GM21619 (cell line): Measurements from ENCODE around the gene PDGFA.
"Not testable (repeated sequence)": the region's sequence is repeated elsewhere in the genome, so short reads cannot be mapped to it uniquely, and the experiment has no call there.

Source experiments
- ATAC-seq: cut with Tn5 transposase; IDR thresholded peaks from one replicate; pipeline ENCODE4 v1.9.1; 2021; ENCODE audit not compliant: unreplicated experiment

Gene PDGFA

DNA sequence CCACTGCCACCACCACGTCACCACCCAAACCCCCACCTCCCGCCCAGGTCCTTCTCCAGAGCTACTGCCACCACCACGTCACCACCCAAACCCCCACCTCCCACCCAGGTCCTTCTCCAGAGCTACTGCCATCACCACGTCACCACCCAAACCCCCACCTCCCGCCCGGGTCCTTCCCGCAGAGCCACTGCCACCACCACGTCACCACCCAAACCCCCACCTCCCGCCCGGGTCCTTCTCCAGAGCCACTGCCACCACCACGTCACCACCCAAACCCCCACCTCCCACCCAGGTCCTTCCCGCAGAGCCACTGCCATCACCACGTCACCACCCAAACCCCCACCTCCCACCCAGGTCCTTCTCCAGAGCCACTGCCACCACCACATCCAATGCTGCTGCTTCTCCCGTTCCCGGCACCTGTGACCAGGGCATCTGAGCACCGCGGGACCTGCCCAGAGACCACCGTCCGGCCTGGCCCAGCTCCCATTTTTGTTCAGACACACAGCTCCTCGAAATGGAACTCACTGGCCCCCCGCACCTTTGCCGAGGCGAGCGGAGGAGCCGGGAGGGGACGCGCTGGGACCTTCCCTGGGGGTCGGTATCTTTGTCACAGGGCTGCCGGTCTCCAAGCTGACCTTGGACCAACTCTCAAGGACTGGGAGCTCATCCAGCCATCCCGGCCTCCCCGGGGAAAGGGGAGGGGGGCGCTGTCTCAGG is 32.7 kb upstream of the PDGFA start:
- not testable (repeated sequence) for ATAC-seq

DNA sequence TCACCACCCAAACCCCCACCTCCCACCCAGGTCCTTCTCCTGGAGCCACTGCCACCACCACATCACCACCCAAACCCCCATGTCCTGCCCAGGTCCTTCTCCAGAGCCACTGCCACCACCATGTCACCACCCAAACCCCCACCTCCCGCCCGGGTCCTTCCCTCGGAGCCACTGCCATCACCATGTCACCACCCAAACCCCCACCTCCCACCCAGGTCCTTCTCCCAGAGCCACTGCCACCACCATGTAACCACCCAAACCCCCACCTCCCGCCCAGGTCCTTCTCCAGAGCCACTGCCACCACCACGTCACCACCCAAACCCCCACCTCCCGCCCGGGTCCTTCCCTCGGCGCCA is 31.9 kb upstream of the PDGFA start:
- ATAC-seq, result not testable (repeated sequence)

DNA sequence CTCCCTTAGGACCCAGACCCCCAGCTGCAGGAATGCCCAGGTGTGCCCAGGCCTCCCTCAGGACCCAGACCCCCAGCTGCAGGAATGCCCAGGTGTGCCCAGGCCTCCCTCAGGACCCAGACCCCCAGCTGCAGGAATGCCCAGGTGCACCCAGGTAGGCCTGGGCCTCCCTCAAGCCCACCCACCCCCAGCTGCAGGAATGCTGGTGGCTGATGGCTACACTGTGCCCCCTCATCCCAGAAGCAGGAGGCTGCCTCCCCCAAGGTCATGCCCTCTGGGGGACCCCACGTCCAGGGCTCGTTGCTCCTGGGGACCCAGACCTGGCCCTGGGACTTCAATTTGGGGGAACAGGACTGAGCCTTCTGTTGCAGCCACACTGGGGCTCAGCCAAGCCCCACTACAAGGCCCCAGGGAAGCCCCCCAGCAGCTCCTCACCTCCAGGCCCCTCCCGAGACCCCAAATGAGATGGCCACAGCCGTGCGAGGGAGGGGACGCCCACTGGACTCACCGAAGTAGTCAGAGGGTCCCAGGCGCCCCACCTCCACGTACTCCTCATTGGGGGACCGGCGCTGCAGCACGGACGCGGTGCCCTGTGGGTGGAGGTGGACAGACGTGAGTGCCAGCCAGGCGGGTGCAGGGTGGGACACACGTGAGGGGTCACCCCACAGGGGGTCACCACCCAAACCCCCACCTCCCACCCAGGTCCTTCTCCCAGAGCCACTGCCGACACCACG is 31.4 kb upstream of the PDGFA start:
- no peak for ATAC-seq

DNA sequence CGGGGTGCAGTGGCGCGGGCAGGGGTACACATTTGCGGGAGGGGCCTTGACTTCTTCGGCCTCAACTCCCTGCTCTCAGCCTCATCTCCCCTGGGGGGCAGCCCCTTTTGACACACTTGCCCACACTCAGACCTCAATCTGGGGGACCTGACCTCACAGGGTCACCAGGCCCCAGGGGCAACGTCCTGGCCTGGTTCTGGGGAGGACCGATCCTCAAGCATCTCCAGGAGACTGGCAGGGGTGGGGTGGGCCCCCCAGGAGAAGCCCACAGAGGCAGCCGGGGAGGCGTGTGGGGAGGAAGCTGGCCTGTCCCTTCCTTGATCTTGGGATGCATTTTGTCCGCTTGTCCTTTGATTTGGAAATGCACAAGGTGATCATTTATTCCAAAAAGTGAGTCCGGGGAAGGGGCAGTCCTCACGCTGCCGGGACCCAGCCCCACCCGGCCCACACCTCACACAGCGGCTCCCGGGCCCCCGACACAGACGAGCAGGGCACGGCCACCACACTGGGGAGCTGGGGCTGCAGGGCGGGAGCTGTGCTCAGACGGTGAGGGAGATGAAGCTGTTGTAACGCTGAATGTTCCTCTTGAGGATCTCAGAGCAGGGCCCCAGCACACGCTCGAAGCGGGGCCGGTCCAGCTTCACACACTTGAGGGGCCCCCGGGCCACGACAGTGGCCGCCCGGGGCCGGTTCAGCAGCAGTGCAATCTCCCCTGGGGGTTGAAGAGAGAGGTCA is 30.4 kb upstream of the PDGFA start:
- no peak for ATAC-seq

DNA sequence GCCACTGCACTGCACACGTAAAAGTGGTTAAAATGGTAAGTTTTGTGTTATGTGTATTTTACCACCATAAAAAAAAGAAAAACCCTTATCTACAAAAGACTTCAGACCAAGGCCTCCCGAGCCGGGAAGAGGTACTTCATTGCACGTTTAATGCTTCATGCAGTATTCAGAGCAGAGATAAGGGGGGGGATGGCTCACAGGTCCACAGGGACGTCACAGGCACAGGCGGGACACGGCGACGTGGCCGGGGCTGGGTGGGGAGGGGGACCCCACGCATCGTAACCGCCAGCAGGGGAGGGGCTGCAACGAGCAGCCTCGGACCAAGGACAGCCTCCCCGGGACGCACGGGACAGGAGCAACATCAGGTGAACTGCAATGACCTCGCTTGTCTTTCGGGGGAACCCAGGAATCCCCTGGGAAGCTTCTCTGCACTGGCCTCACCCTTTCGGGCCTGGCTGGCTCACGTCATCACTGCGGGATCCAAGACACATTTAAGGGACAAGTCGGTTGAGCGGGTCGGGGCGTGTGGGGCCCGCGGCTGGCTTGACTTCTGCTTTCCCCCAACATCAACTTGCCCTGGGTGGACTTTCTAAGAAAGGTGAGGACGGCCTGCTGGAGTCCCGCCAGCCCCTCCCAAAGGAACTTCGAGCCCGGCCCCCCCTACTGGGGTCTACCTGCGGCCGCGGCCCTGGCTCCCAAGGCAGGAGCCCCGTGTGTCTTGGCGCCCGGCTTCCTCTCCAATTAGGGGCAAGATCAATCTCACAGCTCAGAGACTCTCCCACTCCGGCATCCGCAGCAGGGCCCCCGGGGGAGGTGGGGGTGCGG is 29.6 kb upstream of the PDGFA start:
- no peak for ATAC-seq

DNA sequence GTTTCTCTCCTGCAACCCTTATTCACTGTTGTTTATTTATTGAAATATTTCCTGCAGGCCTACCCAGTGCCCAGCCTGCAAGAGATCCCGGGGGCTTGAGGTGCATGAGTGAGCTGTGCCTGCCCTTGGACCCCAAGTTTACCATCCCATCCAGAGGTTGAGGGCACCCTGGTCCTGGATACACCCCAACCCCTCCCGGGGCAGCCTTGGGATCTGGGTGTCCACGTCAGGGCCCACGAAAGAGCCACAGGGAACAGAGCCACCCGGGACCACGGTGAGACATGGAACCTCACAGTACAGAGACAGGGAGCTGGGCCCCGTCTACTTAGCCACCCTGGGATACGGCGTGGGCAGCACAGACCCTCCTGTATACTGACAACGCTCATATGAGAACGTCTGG is 28.8 kb upstream of the PDGFA start:
- no peak for ATAC-seq

DNA sequence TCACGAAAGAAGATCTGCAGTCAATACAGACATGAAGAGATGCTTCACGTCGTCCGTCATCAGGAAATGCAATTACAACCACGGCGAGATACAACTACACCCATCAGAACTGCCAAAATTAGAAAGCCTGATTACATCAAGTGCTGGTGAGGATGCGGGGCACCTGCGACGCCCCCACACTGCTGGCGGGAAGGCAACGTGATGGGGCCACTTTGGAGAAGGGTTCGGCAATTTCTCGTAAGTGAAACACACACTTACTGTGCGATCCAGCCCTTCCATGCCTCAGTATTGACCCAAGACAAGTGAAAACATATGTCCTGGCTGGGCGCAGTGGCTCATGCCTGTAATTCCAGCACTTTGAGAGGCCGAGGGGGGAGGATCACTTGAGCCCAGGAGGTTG is 25.8 kb upstream of the PDGFA start:
- ATAC-seq, result no peak

DNA sequence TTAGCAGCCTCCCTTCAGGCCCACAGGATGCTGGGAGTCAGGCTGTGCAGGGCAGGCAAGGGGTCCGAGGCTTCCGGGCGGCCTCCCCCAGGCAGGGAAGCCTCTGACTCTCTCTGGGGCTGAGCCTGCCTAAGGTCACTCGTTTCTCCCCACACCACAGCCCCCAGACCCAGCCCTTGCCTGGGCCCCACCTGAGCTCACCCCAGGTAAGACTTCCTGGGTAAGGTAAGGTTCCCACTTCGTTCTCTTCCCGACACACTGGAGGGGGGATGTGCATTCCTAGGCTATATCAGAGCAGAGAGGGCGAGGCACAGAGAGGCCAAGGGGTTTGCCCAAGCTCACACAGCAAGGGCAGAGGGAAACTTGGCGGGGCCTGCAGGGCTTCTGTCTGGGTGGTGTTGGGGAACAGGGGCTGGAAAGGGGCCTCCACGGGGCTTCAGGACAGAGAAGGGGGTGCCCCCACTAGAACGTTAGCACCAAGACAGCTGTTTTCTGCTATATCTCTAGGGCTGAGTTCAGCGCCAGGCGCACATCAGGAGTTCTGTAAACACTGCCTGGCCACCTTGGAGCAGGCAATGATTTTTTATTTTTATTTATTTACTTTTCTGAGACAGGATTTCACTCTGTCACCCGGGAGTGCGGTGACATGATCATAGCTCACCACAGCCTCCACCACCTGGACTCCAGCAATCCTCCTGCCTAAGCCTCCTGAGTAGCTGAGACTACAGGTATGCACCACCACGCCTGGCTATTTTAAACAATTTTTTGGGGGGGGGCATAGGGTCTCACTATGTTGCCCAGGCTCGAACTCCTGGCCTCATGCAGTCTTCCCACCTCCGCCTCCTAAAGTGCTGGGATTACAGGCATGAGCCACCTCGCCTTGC is 24.9 kb upstream of the PDGFA start:
- no peak for ATAC-seq

DNA sequence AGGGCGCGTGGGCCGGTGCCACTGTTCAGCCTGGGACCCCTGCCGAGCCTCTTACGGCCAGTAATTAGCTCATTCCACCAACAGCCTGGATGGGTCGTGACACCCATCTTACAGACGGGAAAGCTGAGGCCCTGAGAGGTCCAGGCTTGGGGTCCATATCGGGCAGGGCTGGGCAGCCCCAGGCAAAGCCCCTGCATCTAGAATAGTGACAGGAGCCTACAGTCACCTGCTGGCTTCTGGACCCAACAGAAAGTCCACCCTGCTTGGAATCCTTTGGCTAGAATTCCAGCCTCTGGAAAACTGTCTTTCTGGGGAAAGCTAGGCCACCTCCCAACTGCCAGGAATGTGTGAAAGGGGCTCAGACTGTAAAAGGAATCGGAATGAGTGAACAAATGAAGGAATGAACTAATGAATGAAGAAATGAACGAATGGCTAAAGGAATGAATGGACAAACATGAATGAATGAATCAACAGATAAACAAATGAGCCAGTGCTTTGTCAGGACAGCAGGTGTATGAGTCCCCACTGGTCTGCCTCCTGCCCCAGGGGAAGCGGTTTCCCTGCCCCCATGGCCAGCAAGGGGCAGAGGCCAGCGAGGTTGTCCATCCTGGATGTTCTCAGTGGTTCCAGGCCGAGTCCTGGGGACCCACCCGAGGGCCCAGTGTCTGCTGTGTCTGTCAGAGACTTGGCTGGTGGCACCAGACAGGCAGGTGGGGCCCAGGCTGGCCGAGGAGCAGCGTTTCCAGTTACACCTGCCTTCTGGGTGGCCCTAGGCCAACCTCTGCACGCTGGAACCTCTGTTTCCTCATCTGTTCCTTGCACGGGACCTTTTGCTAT is 24.1 kb upstream of the PDGFA start:
- no peak for ATAC-seq

DNA sequence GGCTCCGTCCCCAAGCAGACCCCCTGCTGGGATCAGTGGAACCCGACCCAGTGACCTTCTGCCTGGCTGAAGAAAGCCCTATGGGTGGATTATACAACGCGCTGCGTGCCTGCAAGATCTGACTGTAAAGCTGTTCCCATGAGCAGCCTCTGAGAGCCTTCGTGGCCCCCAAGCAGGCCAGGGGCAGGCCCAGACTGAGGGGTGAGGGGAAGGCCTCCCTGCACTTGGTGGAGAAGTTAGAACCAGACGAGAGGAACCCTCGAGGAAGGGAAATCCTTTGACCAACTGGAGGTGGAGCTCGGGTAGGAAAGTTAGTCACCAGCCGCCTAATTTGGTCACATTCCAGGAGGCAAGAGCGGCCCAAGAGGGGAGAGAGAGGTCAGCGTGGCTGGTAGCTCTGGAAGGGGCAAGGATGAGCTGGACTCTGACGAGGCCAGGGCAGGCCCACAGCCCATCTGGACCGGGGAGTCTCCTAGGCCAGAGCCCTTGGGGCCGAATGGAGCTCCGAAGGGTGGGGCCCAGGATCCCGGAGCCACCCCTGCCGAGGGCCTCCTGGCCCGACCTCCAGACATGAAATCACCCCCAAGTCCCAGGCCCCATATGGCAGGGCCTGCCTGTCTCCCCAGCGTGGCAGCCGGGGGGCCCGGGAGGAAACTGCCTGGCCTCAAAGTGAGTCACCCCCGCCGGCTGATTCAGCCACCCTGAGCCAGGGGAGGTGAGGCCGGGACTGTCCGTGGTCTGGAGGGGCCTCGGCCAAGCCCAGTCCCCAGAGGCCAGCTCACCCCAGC is 23.3 kb upstream of the PDGFA start:
- ATAC-seq, result no peak

DNA sequence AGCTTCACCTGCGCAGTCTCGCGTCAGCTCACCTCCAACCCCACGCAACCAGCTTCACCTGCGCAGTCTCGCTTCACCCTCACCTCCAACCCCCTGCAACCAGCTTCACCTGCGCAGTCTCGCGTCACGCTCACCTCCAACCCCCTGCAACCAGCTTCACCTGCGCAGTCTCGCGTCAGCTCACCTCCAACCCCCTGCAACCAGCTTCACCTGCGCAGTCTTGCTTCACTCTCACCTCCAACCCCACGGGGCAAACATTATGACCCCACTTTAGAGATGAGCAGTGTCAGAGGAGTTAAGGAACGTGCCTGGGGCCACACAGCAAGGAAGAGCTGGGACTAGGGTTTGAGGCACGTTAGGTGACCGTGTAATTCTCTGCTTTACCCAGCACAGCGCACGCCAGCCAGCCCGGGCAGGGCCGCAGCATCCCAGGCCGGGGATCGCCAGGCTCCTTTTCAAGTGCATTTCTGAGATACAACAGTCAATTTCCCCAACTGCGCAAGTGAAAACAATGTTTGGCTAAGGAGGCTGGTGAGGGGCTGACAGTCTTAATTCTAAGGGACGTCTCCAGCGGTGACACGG is 22.6 kb upstream of the PDGFA start:
- ATAC-seq, result no peak

DNA sequence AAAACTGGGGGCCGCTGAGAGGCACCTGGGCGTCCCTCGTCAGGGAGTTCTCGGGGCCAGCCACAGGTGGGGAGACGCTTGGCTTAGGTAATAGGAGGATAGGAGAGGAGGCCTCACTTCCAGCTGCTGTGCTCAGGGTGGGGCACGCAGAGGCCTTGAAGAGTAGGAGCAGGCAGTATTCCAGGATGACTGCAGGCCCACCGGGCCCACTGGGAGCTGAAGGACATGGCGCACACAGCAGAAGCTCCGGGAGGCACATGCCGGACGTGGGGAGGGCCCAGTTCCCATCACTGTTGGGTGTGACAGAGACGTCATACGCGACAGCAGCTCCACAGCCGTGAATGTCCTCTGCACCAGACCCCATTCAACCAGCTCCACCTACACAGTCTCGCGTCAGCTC is 22.0 kb upstream of the PDGFA start:
- no peak for ATAC-seq

DNA sequence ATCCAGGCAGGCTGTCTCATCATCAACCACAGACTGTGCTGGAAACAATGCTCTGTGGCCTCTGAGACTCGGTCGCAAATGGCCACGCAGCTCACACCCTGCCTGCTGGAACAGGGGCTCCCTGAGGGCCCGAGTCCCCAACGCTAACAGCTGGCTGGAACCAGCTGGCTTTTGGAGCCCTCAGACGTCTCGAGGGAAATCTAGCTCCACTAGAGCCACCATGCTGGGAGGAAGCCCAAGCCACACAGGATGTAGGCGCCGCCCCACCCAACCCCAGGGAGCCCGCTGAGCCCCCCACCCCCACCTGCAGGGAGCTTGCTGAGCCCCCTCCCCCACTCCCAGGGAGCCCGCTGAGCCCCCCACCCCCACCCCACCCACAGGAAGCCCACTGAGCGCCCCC is 21.4 kb upstream of the PDGFA start:
- no peak for ATAC-seq

DNA sequence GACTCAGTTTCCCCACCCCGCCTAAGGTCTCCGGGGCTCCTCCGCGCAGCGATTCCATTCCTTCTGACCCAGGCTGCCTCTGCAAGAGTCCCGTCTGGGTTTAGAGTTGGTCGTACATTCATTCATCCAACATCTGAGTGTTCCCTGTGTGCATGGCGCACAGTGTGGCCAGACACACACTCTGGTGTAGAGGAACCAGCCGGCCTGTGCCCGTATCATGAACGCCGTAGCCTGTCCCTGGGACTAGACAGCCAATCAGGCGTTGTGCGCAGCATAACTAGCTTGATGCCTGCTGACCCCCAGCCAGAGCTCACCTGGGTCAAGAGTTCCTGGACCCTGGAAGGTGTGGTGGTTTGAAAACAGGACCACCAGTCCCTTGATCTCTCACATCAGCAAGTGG is 20.9 kb upstream of the PDGFA start:
- no peak for ATAC-seq

DNA sequence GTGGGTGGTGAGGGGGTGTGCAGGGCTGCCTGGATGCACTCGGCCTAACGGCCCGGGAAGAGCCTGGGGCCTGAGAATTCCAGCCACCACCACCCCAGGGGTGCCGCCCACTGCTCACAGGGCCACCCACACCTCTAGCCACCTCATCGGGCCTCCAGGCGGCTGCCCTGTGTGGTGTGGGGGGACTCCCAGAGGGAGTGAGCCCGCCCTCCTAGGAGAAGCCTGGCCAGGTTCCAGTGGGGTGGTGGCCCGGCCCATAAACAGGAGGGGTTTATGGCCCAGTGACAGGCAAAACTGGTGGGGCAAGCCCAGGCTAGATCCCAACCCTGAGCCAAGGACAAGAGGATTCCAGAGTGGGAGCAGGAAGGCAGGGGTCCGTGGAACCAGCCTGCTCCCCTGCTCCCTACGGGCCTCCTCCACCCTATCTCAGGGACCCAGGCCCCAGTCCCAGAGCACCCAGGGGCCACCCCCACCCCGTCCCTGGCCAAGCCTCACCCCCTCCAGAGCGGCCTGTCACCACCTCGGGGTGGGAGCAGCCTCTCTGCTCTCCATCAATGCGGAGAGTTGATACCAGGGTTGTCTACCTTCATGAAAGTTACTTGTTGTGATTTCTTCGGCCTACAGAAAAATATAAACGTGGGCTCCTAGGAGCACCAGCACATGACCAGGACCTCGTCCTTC is 20.2 kb upstream of the PDGFA start:
- ATAC-seq, result no peak

DNA sequence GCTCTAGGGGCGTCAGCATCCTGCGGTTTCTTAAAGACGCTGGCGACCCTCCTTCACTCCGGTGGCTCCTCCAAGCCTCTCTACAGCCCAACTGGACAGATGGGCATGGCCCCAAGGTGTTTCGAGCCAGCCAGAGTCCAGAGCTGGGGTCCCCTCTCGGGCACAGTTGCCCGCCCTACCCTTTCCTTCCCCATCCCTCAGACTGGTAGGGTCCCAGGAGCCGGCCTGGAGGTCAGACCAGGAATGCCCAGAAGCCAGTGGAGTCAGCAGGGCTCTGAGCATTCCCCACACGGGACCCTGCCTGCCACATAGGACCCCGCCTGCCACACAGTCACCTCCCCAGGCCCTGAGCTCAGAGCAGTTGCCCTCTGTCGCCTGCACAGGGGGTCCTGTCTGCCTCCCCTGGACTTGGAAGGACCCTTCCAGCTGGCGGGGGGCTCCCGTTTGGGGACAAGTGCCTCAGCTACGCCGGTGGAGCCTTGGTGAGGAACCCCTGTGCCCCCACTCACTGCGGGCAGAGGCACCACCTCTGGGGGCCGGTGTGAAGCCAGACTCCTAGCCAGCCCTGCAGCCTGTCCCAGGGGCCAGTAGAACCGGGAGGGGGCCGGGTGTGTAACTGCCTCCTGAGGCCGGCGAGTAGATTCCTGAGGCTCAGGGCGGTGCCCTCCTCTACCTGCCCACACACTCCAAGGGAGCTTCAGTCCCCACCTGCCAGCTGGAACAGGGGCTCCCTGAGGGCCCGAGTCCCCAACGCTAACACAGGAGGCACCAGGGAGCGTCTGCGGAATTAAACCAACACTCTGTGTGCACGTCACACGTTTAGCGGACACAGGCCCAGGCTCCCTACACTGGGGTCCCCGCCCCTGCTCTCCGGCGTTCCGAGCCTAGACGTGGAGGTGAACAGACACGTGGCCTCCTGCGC is 19.4 kb upstream of the PDGFA start:
- no peak for ATAC-seq
